Skeletal muscle satellite cell (primary cell): ENCODE results near the gene CPA2.

Experiments used
- H3K27me3 ChIP-seq: 2 replicates; pipeline ENCODE4 v1.7.0; 2013; ENCODE audit warnings: low read length; ENCODE audit not compliant: control insufficient read depth, insufficient read depth
- H3K36me3 ChIP-seq: 2 replicates; pipeline ENCODE4 v1.7.0; 2013; ENCODE audit warnings: mild to moderate bottlenecking, control low read depth, low read length; ENCODE audit not compliant: insufficient read depth
- H3K4me1 ChIP-seq: 2 replicates; pipeline ENCODE4 v1.7.0; 2013; ENCODE audit warnings: low read length; ENCODE audit not compliant: control insufficient read depth, insufficient read depth
- H3K4me2 ChIP-seq: 2 replicates; pipeline ENCODE4 v1.7.0; 2013; ENCODE audit warnings: mild to moderate bottlenecking, low read length
- H3K4me3 ChIP-seq: 2 replicates; pipeline ENCODE4 v1.7.0; 2013; ENCODE audit warnings: low read length
- H3K9ac ChIP-seq: 2 replicates; pipeline ENCODE4 v1.7.0; 2013; ENCODE audit warnings: mild to moderate bottlenecking, low read depth, low read length, moderate library complexity
- H3K9me3 ChIP-seq: replicated peaks from 2 replicates; pipeline ENCODE4 v1.7.0; 2013; ENCODE audit warnings: mild to moderate bottlenecking, control low read depth, low read length

Gene CPA2

DNA sequence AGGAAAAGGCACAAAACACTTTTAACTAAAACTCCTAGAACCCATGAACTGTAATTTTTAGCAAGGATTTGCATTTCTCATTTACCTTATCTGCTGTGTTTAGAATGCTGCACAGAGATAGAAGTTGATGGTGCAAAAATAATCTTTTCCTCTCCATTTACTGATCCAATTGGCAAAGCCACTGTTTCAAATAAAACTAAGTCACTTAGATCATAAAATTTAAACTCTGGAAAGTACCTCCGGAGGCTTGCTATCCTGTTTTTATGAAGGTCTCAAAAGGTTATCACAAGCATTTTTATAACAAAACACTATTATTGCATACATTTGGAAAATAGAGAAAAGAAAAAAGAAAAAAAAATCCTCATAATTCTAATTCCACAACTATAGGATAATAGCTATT lies 7.6 kb downstream of the CPA2 start:
- peaks cover 47% of the 10 kb centered on the region for H3K27me3 ChIP-seq
- H3K36me3 ChIP-seq: no peaks in the 10 kb centered on the region
- no peak overlapping the region for H3K4me2 ChIP-seq
- H3K4me1 ChIP-seq: peaks cover 37% of the 10 kb centered on the region
- no peak overlapping the region for H3K9ac ChIP-seq
- no peak overlapping the region for H3K4me3 ChIP-seq
- no peaks in the 10 kb centered on the region for H3K9me3 ChIP-seq

DNA sequence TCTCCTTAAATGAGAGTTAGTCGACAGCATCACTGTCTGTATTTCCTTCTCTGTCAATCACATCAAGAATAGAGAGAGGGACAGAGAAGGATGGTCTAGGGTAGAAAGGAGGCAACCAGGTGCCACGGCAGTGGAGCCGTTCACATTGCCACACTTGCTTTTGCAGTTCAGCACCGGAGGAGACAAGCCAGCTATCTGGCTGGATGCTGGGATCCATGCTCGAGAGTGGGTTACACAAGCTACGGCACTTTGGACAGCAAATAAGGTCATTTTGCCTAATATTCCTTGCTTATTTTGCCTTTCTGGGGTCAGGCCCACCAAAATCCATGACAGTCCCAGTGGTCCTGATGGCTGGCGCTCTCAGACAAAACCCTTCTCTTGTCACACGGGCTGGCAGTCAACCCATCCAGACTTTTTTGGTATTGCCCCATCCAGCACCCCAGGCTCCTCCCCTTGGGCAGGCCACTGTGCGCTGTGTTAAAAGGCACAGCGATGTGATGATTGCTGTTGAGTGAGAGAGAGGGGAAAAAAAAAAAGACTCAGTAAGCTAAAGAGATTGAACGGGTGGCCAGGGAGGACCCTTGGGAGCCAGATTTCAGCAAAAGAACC lies 8.4 kb downstream of the CPA2 start:
- Histone ChIP-seq H3K4me2 (no peak overlapping the region), H3K27me3 (peaks cover 44% of the 10 kb centered on the region), H3K9ac (no peak overlapping the region), H3K4me1 (peaks cover 40% of the 10 kb centered on the region), H3K9me3 (no peaks in the 10 kb centered on the region), H3K4me3 (no peak overlapping the region), H3K36me3 (no peaks in the 10 kb centered on the region)

DNA sequence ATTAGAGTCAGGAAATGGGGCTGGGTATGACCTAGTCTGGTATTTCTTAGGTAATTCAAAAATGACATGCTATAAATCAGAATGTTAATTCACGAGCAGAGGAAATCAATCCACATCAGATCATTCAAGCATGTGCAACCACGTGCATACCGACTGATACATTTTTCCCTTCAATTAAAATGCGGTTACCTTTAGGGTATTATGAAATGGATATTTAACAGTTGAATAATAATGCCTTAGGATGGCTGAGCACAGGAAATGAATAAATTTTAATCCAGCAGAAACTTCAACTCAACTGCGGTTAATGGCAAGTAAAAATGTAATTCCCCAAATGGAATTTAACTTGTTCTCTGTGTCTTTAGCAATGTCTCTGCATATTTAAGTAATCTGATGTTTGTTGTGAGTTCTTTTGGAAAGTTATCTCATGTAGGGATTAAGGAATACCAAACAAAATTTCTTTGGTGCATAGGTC lies 9.2 kb downstream of the CPA2 start:
- H3K27me3 ChIP-seq: peaks cover 47% of the 10 kb centered on the region

DNA sequence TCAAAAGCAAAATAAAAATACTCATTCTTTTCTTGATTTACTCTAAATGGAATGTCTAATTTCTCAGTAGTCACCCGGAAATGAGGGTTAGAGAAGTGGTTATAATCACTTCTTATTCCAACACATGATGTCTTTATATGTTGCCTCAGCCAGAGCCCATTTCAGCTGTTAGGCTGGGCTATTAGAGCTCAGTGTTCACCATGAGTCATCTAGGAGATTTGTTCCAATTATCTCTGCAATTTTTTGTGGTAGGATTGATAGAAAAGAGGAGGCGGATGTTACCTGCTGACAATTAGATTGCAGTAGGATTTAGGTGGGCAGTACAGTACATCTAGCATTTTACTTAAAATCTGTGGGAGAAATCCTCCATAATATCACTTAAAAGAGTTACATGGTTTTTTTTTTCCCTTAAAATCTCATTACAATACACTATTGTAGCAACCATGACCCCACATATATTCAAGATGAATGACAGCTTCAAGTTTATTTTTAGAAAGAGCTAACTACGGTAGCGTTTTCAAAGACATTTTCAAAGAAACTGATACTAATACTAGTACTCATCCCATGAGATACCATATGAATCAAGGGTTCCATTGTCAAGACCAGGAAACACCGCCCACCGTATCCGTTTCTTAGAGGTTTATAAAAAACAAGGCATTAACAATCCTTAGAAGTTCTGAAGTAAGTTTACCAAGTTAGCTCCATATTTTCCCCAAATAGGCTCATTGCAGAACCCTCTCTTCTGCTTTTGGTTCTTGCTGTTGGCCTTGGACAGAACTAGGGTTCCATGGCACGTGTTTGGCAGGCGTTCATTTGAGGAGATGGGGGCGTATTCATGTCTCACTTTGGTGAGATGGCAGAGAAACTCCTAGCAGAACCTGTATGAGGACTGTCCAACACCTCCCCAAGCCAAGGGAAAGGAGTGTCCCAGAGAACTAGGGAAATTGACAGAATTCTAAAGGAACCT lies 10.4 kb downstream of the CPA2 start:
- H3K4me1 ChIP-seq: peaks cover 42% of the 10 kb centered on the region
- no peak overlapping the region for H3K4me2 ChIP-seq
- no peak overlapping the region for H3K9ac ChIP-seq
- H3K9me3 ChIP-seq: no peaks in the 10 kb centered on the region
- no peak overlapping the region for H3K4me3 ChIP-seq
- no peaks in the 10 kb centered on the region for H3K36me3 ChIP-seq
- peaks cover 42% of the 10 kb centered on the region for H3K27me3 ChIP-seq

More for the DNA sequence above, 9.2 kb downstream of the CPA2 start:
- no peak overlapping the region for H3K9ac ChIP-seq
- H3K4me2 ChIP-seq: no peak overlapping the region
- H3K4me1 ChIP-seq: peaks cover 40% of the 10 kb centered on the region
- no peaks in the 10 kb centered on the region for H3K9me3 ChIP-seq
- no peaks in the 10 kb centered on the region for H3K36me3 ChIP-seq
- no peak overlapping the region for H3K4me3 ChIP-seq

DNA sequence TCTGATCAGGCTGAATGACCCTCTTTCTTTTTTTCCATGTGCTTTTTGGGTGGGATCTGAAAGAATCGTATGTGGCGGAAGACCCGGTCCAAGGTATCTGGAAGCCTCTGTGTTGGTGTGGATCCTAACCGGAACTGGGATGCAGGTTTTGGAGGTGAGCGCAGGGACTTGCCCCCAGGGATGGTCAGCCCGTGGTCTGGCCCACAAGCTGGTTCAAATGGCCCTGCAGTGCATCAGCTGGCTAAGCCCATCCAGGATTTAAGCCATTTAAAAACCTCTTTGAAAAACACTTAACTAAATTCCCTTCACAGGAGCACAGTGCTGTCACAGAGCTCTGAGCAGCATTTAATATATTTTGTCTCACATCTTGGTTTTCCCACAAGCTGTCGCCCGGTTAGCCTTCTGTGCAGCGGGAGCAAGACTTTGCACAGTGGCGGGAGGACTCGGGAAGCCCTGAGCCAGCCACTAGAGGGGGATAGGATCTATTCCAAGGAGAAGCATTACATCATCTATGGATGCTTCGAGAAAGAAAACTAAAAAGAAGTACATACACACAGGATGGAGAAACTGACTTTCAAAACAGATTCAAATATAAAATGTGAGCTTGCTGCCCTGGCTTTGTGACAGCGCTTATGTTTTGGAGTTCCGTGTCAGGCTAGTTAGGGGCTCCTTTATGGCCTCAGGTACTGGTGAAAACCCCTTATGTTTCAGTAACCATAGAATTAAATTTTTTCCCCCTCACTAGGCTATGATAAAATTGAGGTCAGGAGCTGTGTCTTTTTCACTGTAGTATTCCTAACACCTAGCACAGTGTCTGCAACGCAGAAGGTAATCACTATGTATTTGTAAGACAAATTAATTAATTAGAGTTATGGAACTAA lies 11.3 kb downstream of the CPA2 start:
- Histone ChIP-seq H3K36me3 (no peaks in the 10 kb centered on the region), H3K4me1 (peaks cover 33% of the 10 kb centered on the region), H3K9me3 (no peaks in the 10 kb centered on the region), H3K27me3 (peaks cover 35% of the 10 kb centered on the region), H3K4me2 (no peak overlapping the region), H3K9ac (no peak overlapping the region), H3K4me3 (no peak overlapping the region)

DNA sequence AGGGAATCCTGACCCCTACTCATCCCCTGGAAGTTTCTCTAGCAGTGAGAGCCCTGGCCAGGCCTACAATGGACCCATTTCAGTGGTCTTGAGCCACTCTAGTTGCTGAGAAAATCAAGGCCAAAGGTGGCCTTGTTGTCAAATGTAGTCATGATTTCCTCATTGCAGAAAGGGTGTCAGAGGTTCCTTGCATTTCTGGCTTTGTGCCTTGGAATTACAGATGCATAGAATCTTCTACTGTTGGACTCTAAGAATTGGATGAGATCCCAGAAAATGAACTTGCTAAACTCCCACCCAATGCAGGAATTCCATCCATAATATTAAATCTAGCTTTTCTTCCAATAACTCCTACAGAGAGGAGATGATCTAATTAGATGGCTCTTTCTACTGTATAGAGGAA lies 12.2 kb downstream of the CPA2 start:
- no peaks in the 10 kb centered on the region for H3K9me3 ChIP-seq
- H3K4me2 ChIP-seq: no peak overlapping the region
- no peaks in the 10 kb centered on the region for H3K36me3 ChIP-seq
- no peak overlapping the region for H3K4me3 ChIP-seq
- peaks cover 31% of the 10 kb centered on the region for H3K4me1 ChIP-seq
- H3K9ac ChIP-seq: no peak overlapping the region
- peaks cover 35% of the 10 kb centered on the region for H3K27me3 ChIP-seq

DNA sequence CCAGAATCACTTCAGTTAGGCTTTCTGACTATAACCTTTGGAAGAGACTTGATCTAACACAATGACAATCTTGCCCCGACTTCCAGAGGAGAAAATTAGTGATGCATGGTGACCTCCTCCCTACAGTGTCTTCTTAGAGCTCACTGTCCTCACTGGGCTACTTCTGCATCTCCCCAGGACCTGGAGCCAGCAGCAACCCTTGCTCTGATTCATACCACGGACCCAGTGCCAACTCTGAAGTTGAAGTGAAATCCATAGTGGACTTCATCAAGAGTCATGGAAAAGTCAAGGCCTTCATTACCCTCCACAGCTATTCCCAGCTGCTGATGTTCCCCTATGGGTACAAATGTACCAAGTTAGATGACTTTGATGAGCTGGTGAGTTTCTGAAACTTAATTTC lies 12.6 kb downstream of the CPA2 start:
- no peaks in the 10 kb centered on the region for H3K36me3 ChIP-seq

DNA sequence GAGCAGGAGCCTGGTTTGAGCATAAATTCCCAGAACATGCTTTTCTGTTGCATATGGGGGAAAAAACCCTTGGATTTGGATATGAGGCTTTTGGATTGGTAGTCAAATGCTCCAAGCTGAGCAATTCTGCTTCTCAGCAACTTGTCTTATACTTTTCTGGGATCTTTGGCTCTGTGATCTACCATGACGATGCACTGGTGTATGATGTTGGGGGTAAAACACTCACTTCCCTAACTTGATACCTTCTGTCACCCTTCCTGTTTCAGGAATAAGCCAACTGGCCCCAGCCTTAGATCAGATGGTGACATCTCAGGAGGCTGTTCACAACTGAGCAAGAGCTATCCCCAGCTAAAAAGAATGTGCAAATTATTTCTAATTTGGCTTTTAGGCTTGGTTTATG lies 13.2 kb downstream of the CPA2 start:
- Histone ChIP-seq H3K9me3 (no peaks in the 10 kb centered on the region), H3K4me2 (no peak overlapping the region), H3K9ac (no peak overlapping the region), H3K36me3 (no peaks in the 10 kb centered on the region), H3K4me1 (peaks cover 31% of the 10 kb centered on the region), H3K4me3 (no peak overlapping the region), H3K27me3 (peaks cover 27% of the 10 kb centered on the region)

More for the DNA sequence above, 12.6 kb downstream of the CPA2 start:
- Histone ChIP-seq H3K9ac (no peak overlapping the region), H3K9me3 (no peaks in the 10 kb centered on the region), H3K4me1 (peaks cover 31% of the 10 kb centered on the region), H3K4me2 (no peak overlapping the region), H3K4me3 (no peak overlapping the region), H3K27me3 (peaks cover 33% of the 10 kb centered on the region)

DNA sequence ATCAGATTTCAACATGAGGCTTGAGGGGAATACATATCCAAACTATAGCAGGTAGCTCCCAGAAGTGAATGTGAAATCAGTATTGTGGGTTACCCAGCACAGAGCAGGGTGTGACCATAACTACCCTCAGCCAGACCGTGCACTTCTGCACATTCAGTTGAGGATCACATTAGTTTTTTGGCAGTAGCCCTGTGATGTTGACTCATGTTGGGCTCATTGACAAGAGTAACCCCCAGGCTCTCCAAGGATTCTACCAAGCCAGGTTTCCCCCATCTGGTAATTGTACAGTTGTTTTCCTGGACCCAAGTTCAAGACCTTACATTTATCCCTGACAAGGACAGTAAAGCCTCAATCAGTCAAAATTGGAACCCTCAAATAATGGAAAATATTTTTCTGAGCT lies 14.6 kb downstream of the CPA2 start:
- no peak overlapping the region for H3K4me2 ChIP-seq
- H3K4me1 ChIP-seq: peaks cover 28% of the 10 kb centered on the region

DNA sequence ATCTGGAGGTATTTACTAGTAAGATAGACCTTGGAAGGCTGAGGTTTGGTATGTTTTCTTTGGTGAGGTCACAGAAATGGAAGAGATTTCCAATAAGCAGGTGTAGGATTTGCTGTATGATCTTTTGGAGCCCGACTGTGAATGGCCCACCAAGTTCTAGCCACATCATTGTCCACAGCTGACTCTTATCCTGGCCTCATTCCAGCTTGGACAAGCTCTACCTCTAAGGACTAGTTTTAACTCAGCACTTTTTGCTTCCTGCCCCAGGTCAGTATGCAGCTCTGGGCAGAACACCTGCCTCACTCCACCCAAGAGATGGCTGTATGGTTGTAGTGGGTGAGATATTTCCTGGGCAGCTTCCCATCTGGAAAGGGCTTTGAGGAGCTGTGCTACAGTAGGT lies 20.2 kb downstream of the CPA2 start:
- H3K36me3 ChIP-seq: no peaks in the 10 kb centered on the region
- H3K27me3 ChIP-seq: peaks cover 14% of the 10 kb centered on the region
- H3K9ac ChIP-seq: no peak overlapping the region
- peaks cover 16% of the 10 kb centered on the region for H3K4me1 ChIP-seq
- no peaks in the 10 kb centered on the region for H3K9me3 ChIP-seq
- no peak overlapping the region for H3K4me3 ChIP-seq
- H3K4me2 ChIP-seq: no peak overlapping the region

More for the DNA sequence above, 14.6 kb downstream of the CPA2 start:
- H3K9me3 ChIP-seq: no peaks in the 10 kb centered on the region
- H3K27me3 ChIP-seq: peaks cover 19% of the 10 kb centered on the region
- no peaks in the 10 kb centered on the region for H3K36me3 ChIP-seq
- H3K4me3 ChIP-seq: no peak overlapping the region
- H3K9ac ChIP-seq: no peak overlapping the region

DNA sequence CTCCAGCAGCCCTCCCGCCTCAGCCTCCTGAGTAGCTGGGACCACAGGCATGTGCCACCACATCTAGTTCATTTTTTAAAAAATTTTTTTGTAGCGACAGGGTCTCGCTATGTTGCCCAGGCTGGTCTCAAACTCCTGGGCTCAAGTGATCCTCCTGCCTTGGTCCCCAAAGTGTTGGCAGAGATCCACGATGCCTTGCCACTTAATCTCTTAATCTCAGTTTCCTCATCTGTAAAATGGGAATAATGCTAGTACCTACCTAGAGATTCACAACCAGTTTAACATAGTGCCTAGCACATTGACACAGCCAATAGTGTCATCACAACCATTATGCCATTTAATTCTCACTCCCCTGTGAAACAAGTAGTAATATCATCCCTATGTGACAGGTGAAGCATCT lies 21.5 kb downstream of the CPA2 start:
- Histone ChIP-seq H3K4me3 (no peak overlapping the region), H3K27me3 (peaks cover 14% of the 10 kb centered on the region), H3K9me3 (no peaks in the 10 kb centered on the region), H3K4me2 (no peak overlapping the region), H3K9ac (no peak overlapping the region), H3K4me1 (peaks cover 21% of the 10 kb centered on the region), H3K36me3 (no peaks in the 10 kb centered on the region)
